HG03439 (cell line): ENCODE measurements around the gene NEK8.
A peak's percentile ranks its signal among the peaks of the same experiment; 100 is the strongest.
"Not testable (repeated sequence)": the region's sequence is repeated elsewhere in the genome, so short reads cannot be mapped to it uniquely, and the experiment has no call there.

Experiments
- ATAC-seq: cut with Tn5 transposase; IDR thresholded peaks from one replicate; pipeline ENCODE4 v1.9.1; 2021; ENCODE audit warnings: mild to moderate bottlenecking, moderate library complexity; ENCODE audit not compliant: unreplicated experiment

Gene NEK8

GRCh38 chr17:28707339-28707720, 21.3 kb upstream of the NEK8 start:
- ATAC-seq = no peak

GRCh38 chr17:28710861-28711722, 17.5 kb upstream of the NEK8 start:
- peak; percentile 77 for ATAC-seq

GRCh38 chr17:28711723-28712031, 16.9 kb upstream of the NEK8 start, which contains the start of gene PROCA1:
PROCA1 (minus strand) TSS chr17:28711888; CDS start chr17:28711660, 228 bp downstream.
- no peak for ATAC-seq

GRCh38 chr17:28712032-28712704, 16.4 kb upstream of the NEK8 start:
- no peak for ATAC-seq

- no peak for ATAC-seq
Observed at GRCh38 chr17:28712705-28713415, 15.7 kb upstream of the NEK8 start.

- ATAC-seq = no peak
Observed at GRCh38 chr17:28714281-28714680, 14.3 kb upstream of the NEK8 start.

GRCh38 chr17:28715217-28715616, 13.4 kb upstream of the NEK8 start:
- no peak for ATAC-seq

GRCh38 chr17:28716740-28717577, 11.6 kb upstream of the NEK8 start:
- no peak for ATAC-seq

- ATAC-seq = no peak
Observed at GRCh38 chr17:28717578-28718332, 10.8 kb upstream of the NEK8 start, which contains the start of gene RAB34. RAB34 (minus strand) TSS chr17:28717868; CDS start chr17:28717266, 602 bp downstream.

- ATAC-seq = no peak
Observed at GRCh38 chr17:28718333-28719020, 10.1 kb upstream of the NEK8 start.

GRCh38 chr17:28719021-28719433, 9.6 kb upstream of the NEK8 start:
- no peak for ATAC-seq

- no peak for ATAC-seq
Observed at GRCh38 chr17:28720247-28720996, 8.2 kb upstream of the NEK8 start.

GRCh38 chr17:28720997-28721329, 7.6 kb upstream of the NEK8 start:
- not testable (repeated sequence) for ATAC-seq

GRCh38 chr17:28722417-28723158, 6.0 kb upstream of the NEK8 start:
- no peak for ATAC-seq

GRCh38 chr17:28723159-28723835, 5.3 kb upstream of the NEK8 start:
- no peak for ATAC-seq

GRCh38 chr17:28723836-28724499, 4.6 kb upstream of the NEK8 start:
- ATAC-seq = not testable (repeated sequence)
